T-helper 22 cell (primary cell): ENCODE data around the gene HRH2.
"Not testable (repeated sequence)": the region's sequence is repeated elsewhere in the genome, so short reads cannot be mapped to it uniquely, and the experiment has no call there.

Experiments
- DNase-seq: peaks from one replicate; pipeline ENCODE4 v3.0.0-alpha.2; 2020; ENCODE audit warnings: low read depth

Gene HRH2

DNA sequence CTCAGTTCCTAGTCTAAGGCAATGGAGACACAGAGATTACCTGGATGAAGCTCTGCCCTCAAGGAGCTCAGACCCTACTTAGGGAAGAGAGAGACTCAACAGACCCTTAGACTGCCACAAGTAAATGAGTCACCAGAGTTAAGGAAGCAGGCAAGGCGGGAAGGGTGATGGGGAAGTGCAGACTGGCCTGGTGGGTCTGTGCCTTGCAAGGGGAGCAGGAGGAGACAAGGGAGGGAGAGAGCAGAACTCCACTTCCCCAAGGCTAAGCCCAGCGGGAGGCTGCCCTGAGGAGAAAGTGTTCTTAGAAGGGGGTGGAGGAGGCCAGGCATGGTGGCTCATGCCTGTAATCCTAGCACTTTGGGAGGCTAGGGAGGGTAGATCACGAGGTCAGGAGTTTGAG is 83.7 kb downstream of the HRH2 start:
- DNase-seq, result no peak

DNA sequence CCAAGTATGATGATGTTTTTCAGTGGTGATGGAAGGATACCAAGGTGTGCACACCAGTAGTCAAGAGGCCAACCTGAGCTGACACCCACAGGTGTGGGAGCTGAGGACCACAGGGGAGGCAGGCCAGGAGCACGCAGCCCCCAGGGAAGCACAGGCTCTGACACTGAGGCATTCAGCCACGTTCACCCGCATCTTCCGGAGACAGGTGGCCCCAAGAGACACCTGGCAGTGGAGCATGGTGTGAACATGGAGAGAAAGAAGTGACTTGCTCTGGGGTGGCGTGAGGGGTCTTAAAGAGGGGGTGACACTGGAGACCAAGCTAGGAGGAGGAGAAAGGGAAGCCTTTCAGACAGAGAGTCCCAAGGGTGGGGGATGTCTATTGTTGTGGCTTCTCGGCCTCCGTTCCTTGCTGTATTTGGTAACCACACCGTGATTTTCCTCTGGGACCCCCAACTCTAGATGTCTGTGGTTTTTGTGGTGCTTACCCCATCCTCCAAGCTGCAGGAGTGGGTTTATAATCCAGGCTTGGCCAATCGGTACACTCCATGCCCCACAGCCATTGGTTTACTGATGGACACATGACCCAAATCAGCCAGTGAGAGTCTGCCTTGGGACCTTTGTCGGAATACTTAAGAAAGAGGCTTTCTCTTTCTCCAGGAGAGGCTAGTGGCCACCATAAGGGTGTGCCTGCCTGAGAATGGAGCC is 84.6 kb downstream of the HRH2 start:
- DNase-seq, result no peak

DNA sequence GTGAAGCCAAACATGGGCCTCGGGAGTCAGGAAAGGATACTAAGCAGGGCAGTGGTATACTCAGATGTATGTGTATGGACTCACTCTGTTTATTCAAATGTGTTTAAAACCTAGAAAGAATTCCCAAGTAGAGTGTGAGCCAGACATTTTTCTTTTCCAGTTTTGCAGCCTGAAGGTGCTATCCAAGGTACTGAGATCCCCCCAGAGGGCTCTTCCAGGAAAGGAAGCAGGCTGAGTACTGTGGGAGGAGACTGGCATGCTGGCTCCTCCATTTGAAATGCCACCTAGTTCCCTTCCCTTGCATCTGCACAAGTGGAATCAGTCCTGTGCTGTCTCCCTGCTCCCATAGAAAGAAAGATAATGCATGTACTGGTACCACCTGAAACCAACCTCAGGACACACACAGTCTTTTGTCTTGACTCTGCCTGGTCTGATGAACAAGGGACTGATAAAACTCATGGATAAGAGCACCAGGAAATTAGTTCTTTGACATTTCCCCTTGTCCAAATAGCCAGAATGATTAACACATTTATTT is 85.9 kb downstream of the HRH2 start:
- no peak for DNase-seq

DNA sequence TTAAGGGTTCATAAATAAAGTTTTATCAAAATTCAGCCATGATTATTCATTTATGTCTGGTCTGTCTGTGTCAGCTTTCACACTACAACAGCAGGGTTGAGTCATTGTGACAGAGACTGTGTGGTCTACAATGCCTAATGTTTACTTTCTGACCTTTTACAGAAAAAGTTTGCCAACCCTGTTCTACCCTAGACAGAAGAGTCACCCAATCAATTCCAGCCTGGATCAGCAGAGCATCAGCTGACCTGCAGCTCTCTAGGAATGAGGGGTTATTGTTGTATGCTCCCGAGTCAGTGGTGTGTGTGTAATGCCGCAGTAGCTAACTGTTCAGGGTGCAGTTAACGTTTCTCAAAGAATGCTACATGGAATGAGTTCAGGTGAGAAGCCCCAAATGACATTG is 87.3 kb downstream of the HRH2 start:
- no peak for DNase-seq

DNA sequence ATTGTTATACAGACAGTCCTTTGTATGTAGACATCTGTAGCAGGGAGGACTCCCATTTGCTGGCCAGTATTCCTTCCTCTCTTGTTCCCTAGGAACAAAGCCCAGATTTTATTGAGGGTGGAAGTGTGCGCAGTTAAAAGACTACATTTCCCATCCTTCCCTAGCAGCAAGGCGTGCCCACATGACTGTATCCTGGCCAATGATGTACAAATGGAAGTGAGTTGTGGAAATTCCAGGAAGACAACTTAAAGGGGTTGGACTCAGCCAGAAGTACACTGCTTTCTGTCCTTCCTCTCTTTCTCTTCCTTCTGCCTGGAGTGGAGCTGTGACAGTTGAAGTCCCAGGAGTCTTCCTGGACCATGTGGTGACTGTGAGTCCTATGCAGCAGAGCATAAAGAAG is 89.0 kb downstream of the HRH2 start:
- no peak for DNase-seq

DNA sequence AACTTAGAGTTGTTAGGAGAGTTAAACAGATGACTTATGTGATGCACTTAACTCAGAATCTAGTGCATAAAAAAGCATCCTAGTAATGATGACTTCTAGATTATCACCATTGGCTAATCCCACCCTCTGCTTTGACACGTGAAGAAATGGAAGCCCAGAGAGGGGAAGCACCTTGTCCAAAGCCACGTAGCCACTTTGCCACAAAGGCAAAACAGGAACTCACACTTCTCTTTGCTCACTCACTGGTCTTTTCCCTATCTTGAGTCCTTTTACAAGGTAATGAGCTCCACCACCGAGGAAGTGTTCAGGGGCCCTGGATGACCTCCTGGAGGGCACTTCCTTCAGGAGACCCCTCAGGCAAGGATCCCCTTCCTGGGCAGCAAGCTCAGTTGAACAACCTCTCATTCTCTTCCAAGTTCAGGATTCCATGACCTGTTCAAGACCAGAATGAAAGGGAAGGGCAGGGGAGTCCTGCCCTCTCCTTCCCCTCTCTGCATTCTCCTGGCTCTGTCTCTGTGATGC is 89.7 kb downstream of the HRH2 start:
- DNase-seq, result no peak

DNA sequence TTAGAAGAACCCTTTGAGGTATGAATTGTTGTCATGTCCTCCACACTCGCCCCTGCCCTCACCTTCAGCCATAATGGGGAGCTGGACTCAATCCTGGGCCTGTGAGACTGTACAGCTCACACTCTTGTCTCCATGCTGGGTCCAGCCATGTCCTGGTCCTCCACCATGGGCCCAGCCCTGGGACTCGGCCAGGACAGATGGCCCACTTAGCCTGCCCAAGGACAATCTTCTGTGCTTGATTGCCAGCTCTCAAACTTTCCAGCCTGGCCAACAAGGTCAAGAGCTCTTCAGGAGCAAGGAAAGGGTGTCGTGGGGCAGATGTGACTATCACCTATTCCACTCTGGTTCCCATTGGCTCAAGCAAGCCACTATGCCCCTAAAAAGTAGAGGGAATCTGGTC is 90.8 kb downstream of the HRH2 start:
- DNase-seq, result no peak

DNA sequence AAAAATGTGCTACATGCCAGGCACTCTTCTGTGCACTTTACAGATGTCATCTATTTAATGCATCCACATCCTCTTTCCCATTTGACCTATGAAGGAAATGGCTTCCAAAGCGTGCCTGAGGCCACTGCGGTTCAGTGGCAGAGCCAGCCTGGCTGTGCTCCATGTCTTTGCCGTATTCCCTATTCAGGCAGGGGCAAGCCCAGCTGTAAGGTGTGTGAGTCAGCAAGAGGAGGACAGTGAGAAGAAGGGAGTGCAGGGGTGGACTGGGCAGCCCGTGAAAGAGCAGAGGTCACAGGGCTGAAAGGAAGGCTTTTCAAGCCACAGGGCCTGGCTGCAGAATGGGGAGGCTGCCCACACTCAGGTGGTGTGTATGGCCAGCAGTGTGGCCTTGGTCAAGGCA is 91.7 kb downstream of the HRH2 start:
- DNase-seq, result no peak

DNA sequence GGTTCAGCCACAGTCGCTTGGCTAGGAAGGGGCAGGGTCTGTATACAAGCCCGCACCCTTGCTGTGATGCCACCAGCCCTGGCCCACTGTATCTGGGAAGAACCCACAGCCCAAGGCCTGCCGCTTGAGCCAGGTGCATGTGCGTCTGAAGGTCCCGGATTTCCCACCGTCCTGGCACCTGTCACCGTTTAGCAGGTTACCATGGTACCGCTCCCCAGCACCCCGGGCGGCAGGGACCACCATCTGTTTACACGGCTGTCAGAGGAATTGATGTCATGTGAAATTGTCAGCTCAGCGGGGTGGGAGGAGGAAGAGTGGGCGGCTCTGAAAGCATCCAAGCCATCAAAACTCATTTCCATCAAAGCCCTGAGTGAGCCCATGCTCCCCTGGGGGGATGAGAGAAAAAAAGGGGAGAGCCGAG is 92.7 kb downstream of the HRH2 start:
- DNase-seq, result no peak

DNA sequence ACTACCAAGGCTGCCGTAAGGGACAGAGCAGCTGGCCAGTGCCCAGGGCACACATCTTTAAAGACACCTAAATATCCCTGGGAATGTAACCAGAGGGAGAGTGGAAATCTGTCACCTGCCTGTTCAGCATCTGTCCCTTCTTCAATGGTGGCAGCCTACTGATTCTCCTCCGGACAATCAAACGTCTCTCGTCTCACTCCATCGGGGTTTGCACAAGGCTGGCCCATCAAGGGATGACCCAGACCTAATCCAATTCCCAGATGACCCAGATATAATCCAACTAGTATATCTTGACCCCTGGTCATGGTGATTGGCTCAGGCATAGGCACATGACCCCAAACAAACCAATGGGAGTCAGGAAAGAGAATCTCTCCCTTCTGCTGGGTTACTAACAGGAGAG is 93.5 kb downstream of the HRH2 start:
- no peak for DNase-seq

DNA sequence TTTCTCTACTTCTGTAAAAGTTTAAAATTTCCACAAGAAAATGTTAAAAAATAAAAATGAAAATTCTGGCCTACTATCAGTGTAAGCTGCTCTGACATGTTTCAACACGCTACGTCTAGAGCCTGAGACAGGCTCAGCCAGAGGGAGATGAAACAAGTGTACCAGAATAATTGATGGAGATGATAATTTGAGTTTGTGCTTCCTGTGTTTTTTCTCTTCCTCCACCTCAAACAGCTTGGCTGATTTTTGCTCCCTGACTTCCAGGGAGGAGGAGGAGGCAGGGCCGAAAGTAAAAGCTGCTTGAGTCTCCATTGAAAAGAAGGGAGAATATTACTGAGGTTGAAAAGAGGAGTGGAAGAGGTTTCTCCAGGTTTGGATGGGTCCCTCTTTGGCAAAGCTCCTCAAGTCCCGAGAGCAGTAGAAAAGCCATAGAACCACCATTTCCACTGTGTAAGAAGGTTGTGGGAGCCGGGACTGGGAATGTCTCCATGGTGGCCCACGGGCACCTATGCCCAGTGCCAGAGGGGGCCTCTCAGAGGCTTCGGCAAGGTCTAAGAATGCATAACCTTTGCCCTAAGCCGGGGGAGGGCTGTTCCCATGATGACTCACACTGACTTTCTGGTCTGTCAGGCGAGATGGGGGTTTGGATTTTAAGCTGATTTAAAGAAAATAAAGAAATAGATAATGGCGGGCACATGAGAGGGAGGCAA is 95.1 kb downstream of the HRH2 start:
- DNase-seq, result no peak

DNA sequence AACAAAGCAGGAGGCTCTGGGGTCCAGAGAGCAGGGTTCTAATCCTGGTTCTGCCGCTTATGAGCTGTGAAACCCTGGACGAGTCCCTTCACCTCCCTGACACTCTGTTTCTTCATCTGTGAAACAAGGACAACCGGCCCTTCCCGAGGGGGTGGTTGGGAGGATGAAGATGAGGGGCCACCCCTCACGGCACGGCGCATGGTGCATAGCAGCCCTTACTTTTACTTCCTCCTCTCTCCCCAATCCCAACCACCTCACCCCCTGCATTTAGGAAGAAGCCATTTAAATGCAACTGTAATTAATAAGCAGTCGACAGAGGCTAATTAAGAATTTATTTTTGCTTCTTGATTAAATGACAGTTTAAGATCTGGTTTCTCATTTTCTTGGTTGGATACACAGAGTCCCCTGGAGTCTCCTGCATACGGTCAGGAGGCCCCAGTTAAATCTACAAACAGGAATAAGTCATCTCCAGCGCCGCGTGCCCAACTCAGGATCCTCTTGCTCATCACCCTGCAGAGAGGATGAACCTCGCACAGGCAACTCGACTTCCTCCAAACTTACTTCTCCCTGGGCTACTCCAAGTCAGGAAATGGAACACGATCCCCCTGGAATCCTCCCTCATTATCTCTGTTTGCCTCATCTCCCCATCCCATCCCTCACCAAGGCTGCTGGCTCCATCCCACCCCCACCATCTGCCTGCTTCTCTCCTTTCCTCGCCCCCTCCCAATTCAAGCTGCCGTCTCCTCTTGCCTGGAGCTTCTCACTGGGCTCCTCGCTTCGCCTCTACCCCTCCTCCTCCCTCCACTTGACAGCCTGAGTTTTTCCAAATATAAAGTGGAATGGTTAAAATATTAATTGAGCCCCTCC is 95.9 kb downstream of the HRH2 start:
- DNase-seq, result no peak

DNA sequence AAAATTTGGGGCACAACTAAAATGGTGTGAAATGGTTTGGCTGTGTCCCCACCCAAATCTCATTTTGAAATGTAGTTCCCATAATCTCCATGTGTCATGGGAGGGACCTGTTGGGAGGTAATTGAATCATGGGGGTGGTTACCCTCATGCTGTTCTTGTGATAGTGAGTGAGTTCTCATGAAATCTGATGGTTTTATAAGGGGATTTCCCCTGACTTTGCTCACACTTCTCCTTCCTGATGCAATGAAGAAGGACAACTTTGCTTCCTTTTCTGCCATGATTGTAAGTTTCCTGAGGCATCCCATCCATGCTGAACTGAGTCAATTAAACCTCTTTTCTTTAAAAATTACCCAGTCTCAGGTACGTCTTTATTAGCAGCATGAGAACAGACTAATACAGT is 102.1 kb downstream of the HRH2 start:
- DNase-seq, result not testable (repeated sequence)
